Endothelial cell (in vitro differentiated cells): ENCODE results near the gene HES4. TPM values are rescaled to one million over a fixed set of nuclear protein-coding genes. Genes with fewer than 3 reads are reported as not detected.

ENCODE experiments used
- DNase-seq: peaks from one replicate; pipeline ENCODE4 v3.0.0; 2021; ENCODE audit warnings: low spot score
- H3K27ac Mint-ChIP-seq: one replicate; pipeline ENCODE4 v1.8.0; 2021; ENCODE audit warnings: mixed read lengths, inconsistent platforms; ENCODE audit not compliant: unreplicated experiment
- H3K27me3 Mint-ChIP-seq: one replicate; pipeline ENCODE4 v1.8.0; 2021; ENCODE audit warnings: mild to moderate bottlenecking, moderate library complexity, mixed read lengths, inconsistent platforms; ENCODE audit not compliant: unreplicated experiment
- H3K36me3 Mint-ChIP-seq: one replicate; pipeline ENCODE4 v1.8.0; 2021; ENCODE audit warnings: mild to moderate bottlenecking, low read depth, mixed read lengths, inconsistent platforms; ENCODE audit not compliant: unreplicated experiment
- H3K4me1 Mint-ChIP-seq: one replicate; pipeline ENCODE4 v1.8.0; 2021; ENCODE audit warnings: mild to moderate bottlenecking, mixed read lengths, inconsistent platforms; ENCODE audit not compliant: unreplicated experiment
- H3K4me3 Mint-ChIP-seq: one replicate; pipeline ENCODE4 v1.8.0; 2021; ENCODE audit warnings: mild to moderate bottlenecking, mixed read lengths, inconsistent platforms; ENCODE audit not compliant: unreplicated experiment
- H3K9me3 Mint-ChIP-seq: one replicate; pipeline ENCODE4 v1.8.0; 2021; ENCODE audit warnings: mixed read lengths, inconsistent platforms; ENCODE audit not compliant: unreplicated experiment
- CTCF ChIP-seq: fragments of 200-600 bp; sonication (generic); IDR thresholded peaks from one replicate; pipeline ENCODE4 v1.5.0; 2021; ENCODE audit warnings: antibody characterized with exemption; ENCODE audit not compliant: unreplicated experiment
- total RNA-seq: library from RNA; stranded (reverse); fragmentation: NEBNext Ultra II Directional; extraction: Animal tissue kit (Norgen Biotek cat#: 25700); gene quantifications from one replicate; pipeline ENCODE4 v1.2.1, GENCODE V29; 2021; ENCODE audit not compliant: unreplicated experiment

The HES4 gene
- total RNA-seq, 1 donor from 2014 or later, result 144 TPM

DNA sequence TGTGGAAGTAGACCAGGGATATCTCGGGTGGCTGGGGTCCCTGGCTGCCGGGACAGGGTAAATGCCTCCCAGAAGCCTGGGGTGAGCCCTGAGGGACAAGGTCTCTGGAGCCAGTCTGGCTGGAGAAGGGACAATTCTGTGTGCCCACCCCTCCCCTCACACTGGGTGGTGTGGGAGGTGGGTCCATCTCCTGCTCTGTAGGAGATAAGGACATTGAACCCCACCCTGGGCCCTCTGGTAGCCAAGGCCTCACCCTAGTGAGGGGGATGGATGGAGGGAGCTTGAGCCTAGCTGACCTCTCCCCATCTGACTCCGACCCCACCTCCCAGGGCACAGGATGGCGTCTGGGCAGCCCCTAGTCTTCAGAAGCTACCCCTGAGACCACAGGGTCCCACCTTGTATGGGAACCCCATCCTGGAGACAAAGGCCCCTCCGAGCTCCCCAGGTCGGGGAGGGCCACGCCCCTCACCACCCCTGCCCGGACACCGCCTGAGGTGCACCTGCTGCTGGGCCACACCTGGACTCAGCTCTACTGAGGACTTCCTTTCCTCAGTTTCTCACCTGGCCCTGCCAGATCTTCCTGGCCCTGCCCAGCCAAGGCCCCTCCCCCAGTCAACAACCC, 24.4 kb upstream of the HES4 start:
- TF ChIP-seq CTCF, result no peak
- no peak for DNase-seq
- Mint-ChIP-seq H3K36me3 (peaks cover 8% of the 10 kb centered on the region), H3K4me3 (no peak overlapping the region), H3K27me3 (peaks cover 13% of the 10 kb centered on the region), H3K9me3 (no peaks in the 10 kb centered on the region), H3K4me1 (peaks cover 23% of the 10 kb centered on the region), H3K27ac (no peak overlapping the region)

DNA sequence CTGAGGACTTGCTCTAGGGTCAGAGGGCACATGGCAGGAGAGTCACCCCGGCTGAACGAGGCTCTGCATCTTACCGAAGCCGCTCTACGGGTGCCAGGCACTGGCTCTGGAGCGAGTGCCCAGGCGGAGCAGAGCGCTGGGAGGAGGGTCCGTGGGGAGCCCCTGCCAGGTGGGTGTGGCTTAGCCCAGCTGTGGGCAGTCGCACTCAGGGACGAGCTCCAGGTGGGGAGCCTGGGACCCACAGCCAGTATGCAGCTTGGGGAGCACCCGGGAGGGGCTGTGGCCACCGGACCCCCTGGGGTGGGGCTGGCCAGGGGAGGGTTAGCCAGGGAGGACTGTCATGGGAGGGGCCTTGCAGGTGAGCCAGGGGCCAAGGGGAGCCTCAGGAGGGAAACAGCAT, 23.8 kb upstream of the HES4 start:
- DNase-seq, result no peak
- Mint-ChIP-seq H3K27me3 (peaks cover 13% of the 10 kb centered on the region), H3K4me3 (no peak overlapping the region), H3K27ac (no peak overlapping the region), H3K9me3 (no peaks in the 10 kb centered on the region), H3K4me1 (peaks cover 23% of the 10 kb centered on the region), H3K36me3 (peaks cover 8% of the 10 kb centered on the region)
- TF ChIP-seq CTCF, result no peak

- Mint-ChIP-seq H3K27ac (peak overlapping the region; percentile 77), H3K9me3 (no peaks in the 10 kb centered on the region), H3K36me3 (peaks cover 8% of the 10 kb centered on the region), H3K4me1 (peaks cover 23% of the 10 kb centered on the region), H3K4me3 (peak overlapping the region; percentile 82), H3K27me3 (peaks cover 13% of the 10 kb centered on the region)
- no peak for DNase-seq
- no peak for TF ChIP-seq CTCF
These were observed 22.6 kb upstream of the HES4 start for GRCh38 chr1:1022302-1023009.

DNA sequence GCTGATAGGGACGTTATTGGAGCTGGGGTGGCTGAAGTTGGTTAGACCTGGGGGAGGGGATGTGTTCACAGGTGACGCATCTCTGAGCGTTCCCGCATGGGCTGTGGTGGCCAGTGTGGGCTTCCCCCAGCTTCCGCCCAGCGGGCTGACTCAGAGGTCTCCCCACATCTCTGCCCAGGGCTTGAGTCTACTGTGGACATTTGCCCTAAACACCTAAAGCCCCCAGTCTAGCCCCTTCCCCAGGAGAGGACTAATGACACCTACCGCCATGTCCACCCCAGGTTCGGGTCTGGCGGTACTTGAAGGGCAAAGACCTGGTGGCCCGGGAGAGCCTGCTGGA, 22.0 kb upstream of the HES4 start:
- no peaks in the 10 kb centered on the region for H3K9me3 Mint-ChIP-seq
- no peak for TF ChIP-seq CTCF
- H3K4me3 Mint-ChIP-seq, result peak overlapping the region; percentile 73
- H3K36me3 Mint-ChIP-seq, result peaks cover 8% of the 10 kb centered on the region
- H3K27ac Mint-ChIP-seq, result peak overlapping the region; percentile 57
- H3K27me3 Mint-ChIP-seq, result peaks cover 15% of the 10 kb centered on the region
- peaks cover 21% of the 10 kb centered on the region for H3K4me1 Mint-ChIP-seq
- DNase-seq, result no peak
